HepG2 (cell line): ENCODE data around the gene GRAMD1A. TPM values are rescaled to one million over a fixed set of nuclear protein-coding genes. Genes with fewer than 3 reads are reported as not detected.

ENCODE experiments used
- CHCHD3 ChIP-seq: sonication (generic); formaldehyde crosslinking; IDR thresholded peaks from 2 replicates; pipeline ENCODE4 v1.8.0; 2022; ENCODE audit warnings: mild to moderate bottlenecking, missing genetic modification reagents, moderate library complexity
- CREM ChIP-seq, 2 experiments: sonication (generic) in 1 of 2; formaldehyde crosslinking in 1 of 2; IDR thresholded peaks; 2 replicates each; pipeline versions ENCODE4 v1.4.0 to v1.6.1; 2016 to 2020; ENCODE audit warnings: antibody characterized with exemption in 1 of 2, mild to moderate bottlenecking in 1 of 2, missing genetic modification reagents in 1 of 2
- GLMP ChIP-seq: sonication (generic); formaldehyde crosslinking; IDR thresholded peaks from 2 replicates; pipeline ENCODE4 v1.9.0; 2021; ENCODE audit warnings: missing genetic modification reagents, mild to moderate bottlenecking, borderline replicate concordance
- KDM6A ChIP-seq: IDR thresholded peaks from 2 replicates; pipeline ENCODE4 v1.6.1; 2016; ENCODE audit warnings: low read depth
- NONO ChIP-seq, 2 experiments: fragments of 450-650 bp in 1 of 2; sonication (generic) in 1 of 2; formaldehyde crosslinking in 1 of 2; IDR thresholded peaks in 1 of 2; conservative IDR thresholded peaks in 1 of 2; 2 replicates each; pipeline versions ENCODE4 v1.6.1 to v1.8.0; 2017 to 2022; ENCODE audit warnings: mild to moderate bottlenecking in 1 of 2, missing genetic modification reagents in 1 of 2, moderate library complexity in 1 of 2
- PAX8 ChIP-seq: sonication (generic); formaldehyde crosslinking; IDR thresholded peaks from 2 replicates; pipeline ENCODE4 v1.8.0; 2022; ENCODE audit warnings: mild to moderate bottlenecking, missing genetic modification reagents, borderline replicate concordance
- POLR2AphosphoS2 ChIP-seq: IDR thresholded peaks from 2 replicates; pipeline ENCODE4 v1.6.1; 2011; ENCODE audit warnings: low read depth, low read length, improper control_type of control experiment
- RCOR2 ChIP-seq: IDR thresholded peaks from 2 replicates; pipeline ENCODE4 v1.6.1; 2016; ENCODE audit warnings: missing biosample characterization, missing genetic modification reagents
- RXRB ChIP-seq: IDR thresholded peaks from 2 replicates; pipeline ENCODE4 v1.6.1; 2016; ENCODE audit warnings: borderline replicate concordance, missing genetic modification reagents, missing compliant biosample characterization
- SATB2 ChIP-seq: sonication (generic); formaldehyde crosslinking; IDR thresholded peaks from 2 replicates; pipeline ENCODE4 v1.5.0; 2020; ENCODE audit warnings: missing genetic modification reagents
- SRF ChIP-seq: IDR thresholded peaks from 2 replicates; pipeline ENCODE4 v1.6.1; 2011; ENCODE audit warnings: mild to moderate bottlenecking, low read depth, low read length, moderate library complexity
- SUZ12 ChIP-seq: fragments of 150-350 bp; IDR thresholded peaks from 2 replicates; pipeline ENCODE4 v1.6.1; 2014; ENCODE audit warnings: low read depth, low read length
- TERF1 ChIP-seq: sonication (generic); formaldehyde crosslinking; IDR thresholded peaks from 2 replicates; pipeline ENCODE4 v1.8.0; 2022; ENCODE audit warnings: mild to moderate bottlenecking, missing genetic modification reagents, moderate library complexity
- THAP8 ChIP-seq: sonication (generic); formaldehyde crosslinking; IDR thresholded peaks from 2 replicates; pipeline ENCODE4 v1.5.1; 2020; ENCODE audit warnings: missing genetic modification reagents, mild to moderate bottlenecking, borderline replicate concordance
- THAP9 ChIP-seq: sonication (generic); formaldehyde crosslinking; IDR thresholded peaks from 2 replicates; pipeline ENCODE4; 2020; ENCODE audit warnings: missing genetic modification reagents, mild to moderate bottlenecking, borderline replicate concordance
- TP53 ChIP-seq: sonication (generic); formaldehyde crosslinking; conservative IDR thresholded peaks from 2 replicates; pipeline ENCODE4 v1.4.0; 2020; ENCODE audit warnings: missing genetic modification reagents
- TRAFD1 ChIP-seq: sonication (generic); formaldehyde crosslinking; IDR thresholded peaks from 2 replicates; pipeline ENCODE4 v1.5.1; 2020; ENCODE audit warnings: missing genetic modification reagents, mild to moderate bottlenecking, borderline replicate concordance
- ZKSCAN5 ChIP-seq: sonication (generic); formaldehyde crosslinking; IDR thresholded peaks from 2 replicates; pipeline ENCODE4 v1.5.1; 2020; ENCODE audit warnings: mild to moderate bottlenecking, missing genetic modification reagents
- ZNF644 ChIP-seq: IDR thresholded peaks from 2 replicates; pipeline ENCODE4 v1.6.1; 2016; ENCODE audit warnings: low read depth
- ZNF766 ChIP-seq: sonication (generic); formaldehyde crosslinking; IDR thresholded peaks from 2 replicates; pipeline ENCODE4 v1.5.0; 2020; ENCODE audit warnings: missing genetic modification reagents, borderline replicate concordance
- polyA plus RNA-seq, 8 experiments: library from polyadenylated mRNA; depleted of rRNA in 3 of 8; stranded (reverse) in 7 of 8; unstranded in 1 of 8; fragments of >200 nt; fragmentation: Illumina TruSeq in 4 of 8; extraction: Trizol in 4 of 8; gene quantifications; 2 replicates each; pipeline versions ENCODE4 v1.2.1 to v1.2.3, GENCODE V29; 2011 to 2016; ENCODE audit warnings: low read depth in 4 of 8, missing spikeins in 1 of 8, mixed read lengths in 1 of 8; ENCODE audit not compliant: insufficient read depth in 1 of 8
- total RNA-seq, 5 experiments: library from RNA; depleted of rRNA; stranded (reverse); fragments of >200 nt; fragmentation: Illumina TruSeq; extraction: Trizol; gene quantifications; 2 replicates each; pipeline ENCODE4 v1.2.3, GENCODE V29; 2016; ENCODE audit warnings: low read depth in 1 of 5

The GRAMD1A gene
- total and polyA plus RNA-seq, 2 of the 13 experiments (the other 11 are each of a cell fraction or from before 2014, with no cell fraction given), result 14.7 to 181 TPM

GRCh38 chr19:35000647-35001501 is 751 bp downstream of the GRAMD1A start (continued):
- TF ChIP-seq TERF1, result no peak
- TF ChIP-seq KDM6A (CRISPR knock-in tag), result no peak
- no peak for TF ChIP-seq RCOR2 (CRISPR knock-in tag)
- TF ChIP-seq SUZ12, result no peak
- no peak for TF ChIP-seq THAP9
- no peak for TF ChIP-seq RXRB (CRISPR knock-in tag)
- TF ChIP-seq SATB2 (CRISPR knock-in tag), result no peak
- TF ChIP-seq ZKSCAN5 (CRISPR knock-in tag), result no peak
- no peak for TF ChIP-seq CHCHD3
- peak; percentile 23; the same call in 1 of the 2 replicates for TF ChIP-seq CREM (IDR thresholded peaks at IDR 0.05)
- TF ChIP-seq CREM (CRISPR knock-in tag; IDR thresholded peaks at IDR 0.05), result no peak
- TF ChIP-seq TRAFD1 (CRISPR knock-in tag), result no peak
- TF ChIP-seq TP53 (CRISPR knock-in tag), result no peak
- no peak for TF ChIP-seq SRF
- no peak for TF ChIP-seq ZNF766 (CRISPR knock-in tag)
- no peak for TF ChIP-seq POLR2AphosphoS2
- no peak for TF ChIP-seq NONO (IDR thresholded peaks at IDR 0.05)
- TF ChIP-seq NONO (CRISPR knock-in tag; conservative IDR thresholded peaks at IDR 0.05), result no peak
- no peak for TF ChIP-seq THAP8 (CRISPR knock-in tag)
- no peak for TF ChIP-seq PAX8 (CRISPR knock-in tag)
- TF ChIP-seq GLMP (CRISPR knock-in tag), result no peak
- TF ChIP-seq ZNF644 (CRISPR knock-in tag), result no peak
